AG10803 (cell line): Measurements from ENCODE around the gene XCL1.
"Not testable (repeated sequence)": the region's sequence is repeated elsewhere in the genome, so short reads cannot be mapped to it uniquely, and the experiment has no call there.

Source experiments
- DNase-seq: peaks from one replicate; pipeline ENCODE4 v3.0.0; 2010; ENCODE audit warnings: low read depth
- H3K4me3 ChIP-seq: 2 replicates; pipeline ENCODE4 v1.5.1; 2011; ENCODE audit warnings: mild to moderate bottlenecking, low read length, control low read depth
- TF ChIP-seq, protein P1 (sequence below): conservative IDR thresholded peaks from 2 replicates; pipeline ENCODE4 v1.5.1; 2011; ENCODE audit warnings: mild to moderate bottlenecking, low read length, control low read depth, inconsistent platforms

Gene XCL1

DNA sequence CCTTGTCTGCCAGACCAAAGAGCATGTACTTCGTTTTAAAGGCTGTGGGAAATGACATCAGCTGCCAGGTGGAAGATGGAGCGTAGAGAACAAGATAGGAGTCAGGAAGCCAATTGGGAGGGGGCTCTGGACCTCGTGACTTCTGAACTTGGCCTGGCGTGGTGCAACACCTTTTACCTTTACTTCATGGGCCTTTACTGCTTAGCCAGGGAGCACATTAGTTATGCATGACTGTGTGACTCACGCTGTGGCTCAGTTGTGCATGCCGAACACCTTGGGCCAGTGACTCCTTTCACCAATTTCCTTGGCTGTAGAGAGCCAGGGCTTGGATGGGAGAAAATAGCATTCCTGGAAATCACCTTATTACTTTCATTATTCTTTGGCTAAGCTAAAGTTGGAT, 7.2 kb downstream of the XCL1 start:
- no peak for DNase-seq
- TF ChIP-seq, protein P1, sequence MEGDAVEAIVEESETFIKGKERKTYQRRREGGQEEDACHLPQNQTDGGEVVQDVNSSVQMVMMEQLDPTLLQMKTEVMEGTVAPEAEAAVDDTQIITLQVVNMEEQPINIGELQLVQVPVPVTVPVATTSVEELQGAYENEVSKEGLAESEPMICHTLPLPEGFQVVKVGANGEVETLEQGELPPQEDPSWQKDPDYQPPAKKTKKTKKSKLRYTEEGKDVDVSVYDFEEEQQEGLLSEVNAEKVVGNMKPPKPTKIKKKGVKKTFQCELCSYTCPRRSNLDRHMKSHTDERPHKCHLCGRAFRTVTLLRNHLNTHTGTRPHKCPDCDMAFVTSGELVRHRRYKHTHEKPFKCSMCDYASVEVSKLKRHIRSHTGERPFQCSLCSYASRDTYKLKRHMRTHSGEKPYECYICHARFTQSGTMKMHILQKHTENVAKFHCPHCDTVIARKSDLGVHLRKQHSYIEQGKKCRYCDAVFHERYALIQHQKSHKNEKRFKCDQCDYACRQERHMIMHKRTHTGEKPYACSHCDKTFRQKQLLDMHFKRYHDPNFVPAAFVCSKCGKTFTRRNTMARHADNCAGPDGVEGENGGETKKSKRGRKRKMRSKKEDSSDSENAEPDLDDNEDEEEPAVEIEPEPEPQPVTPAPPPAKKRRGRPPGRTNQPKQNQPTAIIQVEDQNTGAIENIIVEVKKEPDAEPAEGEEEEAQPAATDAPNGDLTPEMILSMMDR = no peak

DNA sequence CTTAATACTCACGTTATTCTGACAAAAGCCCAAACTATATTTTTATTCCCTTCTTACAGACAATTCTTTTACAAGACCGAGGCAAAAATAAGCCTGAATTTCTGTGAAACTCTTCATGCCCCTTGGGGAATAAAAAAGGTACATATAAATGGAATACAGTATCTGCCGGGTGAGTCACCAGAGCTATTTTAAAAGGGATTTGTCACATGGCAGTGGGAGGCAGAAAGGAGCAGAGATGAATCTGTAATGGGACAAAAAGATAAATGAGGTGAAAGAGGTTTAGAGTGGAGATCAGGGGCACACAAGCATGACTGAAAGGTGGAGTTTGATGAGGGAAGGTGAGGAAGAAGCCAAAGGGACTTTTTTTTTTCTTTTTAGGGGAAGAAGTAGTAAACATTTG, 8.8 kb downstream of the XCL1 start:
- H3K4me3 ChIP-seq = no peak overlapping the region
- TF ChIP-seq, protein P1 = no peak
- DNase-seq = peak; percentile 18

More for the DNA sequence above, 7.2 kb downstream of the XCL1 start:
- H3K4me3 ChIP-seq = no peak overlapping the region

DNA sequence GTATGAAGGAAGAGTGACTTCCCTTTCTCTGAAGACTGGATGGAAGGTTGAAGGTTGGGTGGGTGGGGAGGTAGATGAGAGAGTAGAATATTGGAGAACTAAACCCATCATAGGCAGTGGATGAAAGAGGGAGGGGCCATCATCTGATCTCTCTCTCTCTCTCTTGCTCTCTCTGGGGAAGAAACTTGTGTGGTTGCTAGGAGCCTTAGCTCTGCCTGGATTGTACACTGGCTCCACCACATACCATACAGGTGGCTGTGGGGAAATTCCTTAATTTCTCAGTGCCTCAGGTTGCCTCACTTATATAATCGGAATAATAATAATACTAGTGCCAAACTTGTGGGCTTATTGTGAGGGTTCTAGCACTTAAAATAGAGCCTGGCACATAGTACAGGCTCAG, 9.5 kb downstream of the XCL1 start:
- no peak overlapping the region for H3K4me3 ChIP-seq
- TF ChIP-seq, protein P1 = no peak
- no peak for DNase-seq

DNA sequence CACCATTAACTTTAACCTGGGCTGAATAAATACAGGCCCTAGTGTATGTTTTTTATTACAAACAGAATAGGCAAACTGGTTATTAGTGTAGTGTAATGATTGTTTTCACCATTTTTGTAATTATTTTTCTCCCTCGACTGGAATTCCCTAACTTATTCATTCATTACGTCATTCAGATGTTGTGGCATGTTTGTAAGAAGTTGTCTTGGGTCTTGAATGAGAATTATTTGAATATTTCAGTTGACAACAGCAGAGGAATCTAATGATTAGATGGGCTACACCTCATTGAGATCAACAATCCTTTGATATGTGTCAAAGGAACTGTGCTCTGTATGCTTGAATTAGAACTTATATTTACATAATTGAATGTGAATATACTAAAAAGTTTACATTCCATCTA, 12.8 kb downstream of the XCL1 start:
- TF ChIP-seq, protein P1 = no peak
- no peak for DNase-seq
- no peak overlapping the region for H3K4me3 ChIP-seq

DNA sequence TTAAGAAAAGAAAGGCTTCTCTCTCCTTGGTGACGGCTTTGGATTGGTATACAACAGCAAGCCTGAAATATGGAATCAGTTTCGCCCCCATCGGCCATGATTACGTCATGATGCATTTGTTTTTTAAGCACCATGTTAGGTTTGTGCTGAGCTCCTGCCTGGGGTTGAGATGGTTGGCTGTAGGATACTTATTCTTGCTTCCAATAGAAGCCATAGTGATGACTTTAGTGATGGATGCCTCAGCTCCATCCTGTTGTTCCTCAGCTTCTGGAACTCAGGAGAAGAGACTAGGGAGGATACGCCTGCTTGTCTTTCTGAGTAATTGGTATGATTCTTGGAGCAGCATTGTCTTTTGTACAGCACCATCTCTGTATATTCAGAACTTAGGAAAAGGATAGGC, 14.7 kb downstream of the XCL1 start:
- no peak overlapping the region for H3K4me3 ChIP-seq
- no peak for DNase-seq
- TF ChIP-seq, protein P1 = no peak

DNA sequence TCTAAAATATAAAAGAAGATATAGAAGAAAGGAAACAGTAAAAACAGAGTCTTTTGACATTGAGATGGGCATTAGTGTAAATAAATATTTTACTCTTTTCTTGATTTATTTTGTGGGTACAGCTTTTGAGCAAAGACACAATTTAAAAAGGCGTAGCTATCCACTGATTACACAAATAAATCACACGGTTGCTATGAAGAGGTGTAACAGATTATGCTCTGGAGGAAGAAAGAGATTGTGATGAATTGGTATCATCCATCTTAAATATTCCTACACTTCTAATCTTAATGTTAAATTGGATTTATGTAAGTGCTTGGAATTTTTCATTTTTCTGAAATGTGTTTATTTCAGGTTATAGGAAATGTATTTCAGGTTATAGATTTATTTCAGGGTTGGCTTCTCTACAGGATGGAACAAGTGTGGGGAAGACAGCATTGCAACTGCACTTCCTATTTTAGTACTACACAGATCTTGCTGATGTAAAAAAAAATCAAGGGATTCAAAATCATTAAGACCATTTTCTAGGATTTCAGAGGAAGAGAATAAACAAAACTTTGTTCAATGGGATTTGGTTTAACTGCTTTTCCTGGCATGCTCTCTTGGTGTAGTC, 15.3 kb downstream of the XCL1 start:
- H3K4me3 ChIP-seq = no peak overlapping the region
- DNase-seq = no peak
- TF ChIP-seq, protein P1 = no peak

DNA sequence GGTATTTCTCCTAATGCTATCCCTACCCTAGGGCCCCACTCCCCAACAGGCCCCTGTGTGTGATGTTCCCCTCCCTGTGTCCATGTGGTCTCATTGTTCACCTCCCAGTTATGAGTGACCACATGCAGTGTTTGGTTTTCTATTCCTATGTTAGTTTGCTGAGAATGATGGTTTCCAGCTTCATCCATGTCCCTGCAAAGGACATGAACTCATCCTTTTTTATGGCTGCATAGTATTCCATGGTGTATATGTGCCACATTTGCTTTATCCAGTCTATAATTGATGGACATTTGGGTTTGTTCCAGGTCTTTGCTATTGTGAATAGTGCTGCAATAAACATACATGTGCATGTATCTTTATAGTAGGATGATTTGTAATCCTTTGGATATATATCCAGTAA, 19.0 kb downstream of the XCL1 start:
- DNase-seq, H3K4me3 ChIP-seq: not testable (repeated sequence)

DNA sequence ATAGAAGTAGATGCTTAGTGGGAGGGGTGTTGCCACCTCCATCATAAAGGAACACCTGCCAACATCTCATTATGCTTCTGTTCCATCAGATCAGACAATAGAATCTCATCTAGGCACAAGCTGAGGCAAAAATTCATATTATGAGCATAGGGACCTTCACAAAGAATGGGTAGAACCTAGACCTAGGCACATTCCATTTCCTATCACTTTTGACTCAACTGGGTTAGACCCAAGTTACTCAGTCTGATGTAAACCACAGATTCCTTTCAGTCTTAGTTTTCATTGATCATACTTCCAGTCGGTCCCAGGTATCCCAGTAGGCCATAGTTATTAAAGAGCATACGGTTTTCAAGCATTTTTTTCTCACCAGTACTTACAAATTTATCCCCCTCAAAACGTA, 21.7 kb downstream of the XCL1 start:
- no peak for DNase-seq
- H3K4me3 ChIP-seq = no peak overlapping the region
- TF ChIP-seq, protein P1 = no peak
